ENCODE data around the gene TMEM154.

Gene TMEM154

GRCh38 chr4:152708796-152709195 is 29.0 kb upstream of the TMEM154 start:
- no peaks in the 10 kb centered on the region for H3K27me3 ChIP-seq (ENCODE audit: control insufficient read depth, insufficient read depth, low read length)
- no peak overlapping the region for H3K9ac ChIP-seq (ENCODE audit: low read depth, low read length)
- H3K36me3 ChIP-seq (ENCODE audit: control insufficient read depth, insufficient read depth, low read length) = no peaks in the 10 kb centered on the region
- no peaks in the 10 kb centered on the region for H3K9me3 ChIP-seq (ENCODE audit: control insufficient read depth, insufficient read depth, low read length)
- H3K4me3 ChIP-seq (ENCODE audit: low read depth, low read length) = no peak overlapping the region
- peaks cover 27% of the 10 kb centered on the region for H3K4me1 ChIP-seq (ENCODE audit: control insufficient read depth, insufficient read depth, low read length)

- no peaks in the 10 kb centered on the region for H3K36me3 ChIP-seq (ENCODE audit: control insufficient read depth, insufficient read depth, low read length)
- no peak overlapping the region for H3K4me3 ChIP-seq (ENCODE audit: low read depth, low read length)
- no peaks in the 10 kb centered on the region for H3K9me3 ChIP-seq (ENCODE audit: control insufficient read depth, insufficient read depth, low read length)
- H3K9ac ChIP-seq (ENCODE audit: low read depth, low read length) = no peak overlapping the region
- H3K4me1 ChIP-seq (ENCODE audit: control insufficient read depth, insufficient read depth, low read length) = peaks cover 27% of the 10 kb centered on the region
- H3K27me3 ChIP-seq (ENCODE audit: control insufficient read depth, insufficient read depth, low read length) = no peaks in the 10 kb centered on the region
Measured at GRCh38 chr4:152708361-152708760, 28.6 kb upstream of the TMEM154 start.

GRCh38 chr4:152707632-152708031 is 27.8 kb upstream of the TMEM154 start:
- Histone ChIP-seq H3K9me3 (ENCODE audit: control insufficient read depth, insufficient read depth, low read length) (no peaks in the 10 kb centered on the region), H3K9ac (ENCODE audit: low read depth, low read length) (no peak overlapping the region), H3K4me3 (ENCODE audit: low read depth, low read length) (no peak overlapping the region), H3K27me3 (ENCODE audit: control insufficient read depth, insufficient read depth, low read length) (no peaks in the 10 kb centered on the region), H3K36me3 (ENCODE audit: control insufficient read depth, insufficient read depth, low read length) (no peaks in the 10 kb centered on the region), H3K4me1 (ENCODE audit: control insufficient read depth, insufficient read depth, low read length) (peaks cover 27% of the 10 kb centered on the region)

GRCh38 chr4:152705903-152706302 is 26.1 kb upstream of the TMEM154 start:
- Histone ChIP-seq H3K9ac (ENCODE audit: low read depth, low read length) (no peak overlapping the region), H3K4me3 (ENCODE audit: low read depth, low read length) (no peak overlapping the region)

GRCh38 chr4:152704788-152705187 is 25.0 kb upstream of the TMEM154 start:
- no peak overlapping the region for H3K4me3 ChIP-seq (ENCODE audit: low read depth, low read length)
- H3K9ac ChIP-seq (ENCODE audit: low read depth, low read length) = no peak overlapping the region
- no peaks in the 10 kb centered on the region for H3K36me3 ChIP-seq (ENCODE audit: control insufficient read depth, insufficient read depth, low read length)
- H3K9me3 ChIP-seq (ENCODE audit: control insufficient read depth, insufficient read depth, low read length) = no peaks in the 10 kb centered on the region
- H3K27me3 ChIP-seq (ENCODE audit: control insufficient read depth, insufficient read depth, low read length) = no peaks in the 10 kb centered on the region
- peaks cover 35% of the 10 kb centered on the region for H3K4me1 ChIP-seq (ENCODE audit: control insufficient read depth, insufficient read depth, low read length)

More at GRCh38 chr4:152705903-152706302, 26.1 kb upstream of the TMEM154 start:
- Histone ChIP-seq H3K9me3 (ENCODE audit: control insufficient read depth, insufficient read depth, low read length) (no peaks in the 10 kb centered on the region), H3K36me3 (ENCODE audit: control insufficient read depth, insufficient read depth, low read length) (no peaks in the 10 kb centered on the region), H3K4me1 (ENCODE audit: control insufficient read depth, insufficient read depth, low read length) (peaks cover 31% of the 10 kb centered on the region), H3K27me3 (ENCODE audit: control insufficient read depth, insufficient read depth, low read length) (no peaks in the 10 kb centered on the region)

GRCh38 chr4:152700151-152700550 is 20.4 kb upstream of the TMEM154 start:
- H3K9me3 ChIP-seq (ENCODE audit: control insufficient read depth, insufficient read depth, low read length) = no peaks in the 10 kb centered on the region
- H3K9ac ChIP-seq (ENCODE audit: low read depth, low read length) = no peak overlapping the region
- H3K4me1 ChIP-seq (ENCODE audit: control insufficient read depth, insufficient read depth, low read length) = peaks cover 32% of the 10 kb centered on the region
- H3K4me3 ChIP-seq (ENCODE audit: low read depth, low read length) = peak overlapping the region; percentile 26
- no peaks in the 10 kb centered on the region for H3K27me3 ChIP-seq (ENCODE audit: control insufficient read depth, insufficient read depth, low read length)
- no peaks in the 10 kb centered on the region for H3K36me3 ChIP-seq (ENCODE audit: control insufficient read depth, insufficient read depth, low read length)

- Histone ChIP-seq H3K9ac (ENCODE audit: low read depth, low read length) (no peak overlapping the region), H3K36me3 (ENCODE audit: control insufficient read depth, insufficient read depth, low read length) (no peaks in the 10 kb centered on the region), H3K9me3 (ENCODE audit: control insufficient read depth, insufficient read depth, low read length) (no peaks in the 10 kb centered on the region), H3K27me3 (ENCODE audit: control insufficient read depth, insufficient read depth, low read length) (no peaks in the 10 kb centered on the region), H3K4me1 (ENCODE audit: control insufficient read depth, insufficient read depth, low read length) (peaks cover 27% of the 10 kb centered on the region), H3K4me3 (ENCODE audit: low read depth, low read length) (no peak overlapping the region)
Measured at GRCh38 chr4:152699313-152699712, 19.5 kb upstream of the TMEM154 start.

GRCh38 chr4:152698089-152698499 is 18.3 kb upstream of the TMEM154 start:
- Histone ChIP-seq H3K27me3 (ENCODE audit: control insufficient read depth, insufficient read depth, low read length) (no peaks in the 10 kb centered on the region), H3K9ac (ENCODE audit: low read depth, low read length) (no peak overlapping the region), H3K36me3 (ENCODE audit: control insufficient read depth, insufficient read depth, low read length) (no peaks in the 10 kb centered on the region), H3K4me1 (ENCODE audit: control insufficient read depth, insufficient read depth, low read length) (peaks cover 27% of the 10 kb centered on the region), H3K4me3 (ENCODE audit: low read depth, low read length) (no peak overlapping the region), H3K9me3 (ENCODE audit: control insufficient read depth, insufficient read depth, low read length) (no peaks in the 10 kb centered on the region)

GRCh38 chr4:152697284-152698088 is 17.7 kb upstream of the TMEM154 start:
- H3K36me3 ChIP-seq (ENCODE audit: control insufficient read depth, insufficient read depth, low read length) = no peaks in the 10 kb centered on the region
- peaks cover 27% of the 10 kb centered on the region for H3K4me1 ChIP-seq (ENCODE audit: control insufficient read depth, insufficient read depth, low read length)
- H3K27me3 ChIP-seq (ENCODE audit: control insufficient read depth, insufficient read depth, low read length) = no peaks in the 10 kb centered on the region
- H3K4me3 ChIP-seq (ENCODE audit: low read depth, low read length) = no peak overlapping the region
- H3K9me3 ChIP-seq (ENCODE audit: control insufficient read depth, insufficient read depth, low read length) = no peaks in the 10 kb centered on the region
- no peak overlapping the region for H3K9ac ChIP-seq (ENCODE audit: low read depth, low read length)

- no peaks in the 10 kb centered on the region for H3K9me3 ChIP-seq (ENCODE audit: control insufficient read depth, insufficient read depth, low read length)
- H3K27me3 ChIP-seq (ENCODE audit: control insufficient read depth, insufficient read depth, low read length) = no peaks in the 10 kb centered on the region
- H3K4me3 ChIP-seq (ENCODE audit: low read depth, low read length) = no peak overlapping the region
- peaks cover 25% of the 10 kb centered on the region for H3K4me1 ChIP-seq (ENCODE audit: control insufficient read depth, insufficient read depth, low read length)
- H3K9ac ChIP-seq (ENCODE audit: low read depth, low read length) = no peak overlapping the region
- no peaks in the 10 kb centered on the region for H3K36me3 ChIP-seq (ENCODE audit: control insufficient read depth, insufficient read depth, low read length)
Measured at GRCh38 chr4:152696764-152697261, 17.0 kb upstream of the TMEM154 start.

GRCh38 chr4:152693871-152694270 is 14.1 kb upstream of the TMEM154 start:
- Histone ChIP-seq H3K9ac (ENCODE audit: low read depth, low read length) (no peak overlapping the region), H3K4me3 (ENCODE audit: low read depth, low read length) (no peak overlapping the region), H3K4me1 (ENCODE audit: control insufficient read depth, insufficient read depth, low read length) (peaks cover 12% of the 10 kb centered on the region), H3K27me3 (ENCODE audit: control insufficient read depth, insufficient read depth, low read length) (no peaks in the 10 kb centered on the region), H3K9me3 (ENCODE audit: control insufficient read depth, insufficient read depth, low read length) (no peaks in the 10 kb centered on the region), H3K36me3 (ENCODE audit: control insufficient read depth, insufficient read depth, low read length) (no peaks in the 10 kb centered on the region)

- Histone ChIP-seq H3K36me3 (ENCODE audit: control insufficient read depth, insufficient read depth, low read length) (no peaks in the 10 kb centered on the region), H3K4me1 (ENCODE audit: control insufficient read depth, insufficient read depth, low read length) (peaks cover 4% of the 10 kb centered on the region), H3K27me3 (ENCODE audit: control insufficient read depth, insufficient read depth, low read length) (no peaks in the 10 kb centered on the region), H3K4me3 (ENCODE audit: low read depth, low read length) (no peak overlapping the region), H3K9me3 (ENCODE audit: control insufficient read depth, insufficient read depth, low read length) (no peaks in the 10 kb centered on the region), H3K9ac (ENCODE audit: low read depth, low read length) (no peak overlapping the region)
Measured at GRCh38 chr4:152691761-152692160, 12.0 kb upstream of the TMEM154 start.
